UCSD-AML1 (cell line): ENCODE measurements around the gene SEC22B.
"Not testable (repeated sequence)": the region's sequence is repeated elsewhere in the genome, so short reads cannot be mapped to it uniquely, and the experiment has no call there.

Experiments
- DNase-seq: peaks from one replicate; lab custom pipeline; 2025; ENCODE audit not compliant: unreplicated experiment; lab: John Stamatoyannopoulos, UW

SEC22B gene

GRCh38 chr1:120176092-120176855, at the start of gene SEC22B:
TSS of gene SEC22B (minus strand) at chr1:120176520. CDS start at chr1:120176381, 139 bp downstream.
- peak; percentile 87 for DNase-seq

DNA sequence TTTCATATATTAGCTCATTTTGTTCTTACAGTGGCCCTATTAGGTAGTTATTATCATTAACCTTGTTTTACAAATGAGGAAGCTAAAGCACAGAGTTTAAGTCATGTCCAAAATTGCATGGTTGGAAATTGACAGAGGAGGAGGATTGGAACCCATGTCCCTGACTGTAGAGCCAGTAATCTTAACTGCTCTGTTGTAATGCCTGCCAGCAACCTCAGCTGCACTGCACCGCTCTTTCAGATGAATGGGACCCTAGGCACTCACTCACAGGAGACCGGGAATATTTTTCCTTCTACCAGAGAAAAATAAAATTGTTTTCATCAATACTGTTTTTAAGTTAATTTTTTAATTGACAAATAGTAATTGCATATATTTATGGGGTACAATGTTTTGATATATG, 41.6 kb upstream of the SEC22B start:
- not testable (repeated sequence) for DNase-seq

DNA sequence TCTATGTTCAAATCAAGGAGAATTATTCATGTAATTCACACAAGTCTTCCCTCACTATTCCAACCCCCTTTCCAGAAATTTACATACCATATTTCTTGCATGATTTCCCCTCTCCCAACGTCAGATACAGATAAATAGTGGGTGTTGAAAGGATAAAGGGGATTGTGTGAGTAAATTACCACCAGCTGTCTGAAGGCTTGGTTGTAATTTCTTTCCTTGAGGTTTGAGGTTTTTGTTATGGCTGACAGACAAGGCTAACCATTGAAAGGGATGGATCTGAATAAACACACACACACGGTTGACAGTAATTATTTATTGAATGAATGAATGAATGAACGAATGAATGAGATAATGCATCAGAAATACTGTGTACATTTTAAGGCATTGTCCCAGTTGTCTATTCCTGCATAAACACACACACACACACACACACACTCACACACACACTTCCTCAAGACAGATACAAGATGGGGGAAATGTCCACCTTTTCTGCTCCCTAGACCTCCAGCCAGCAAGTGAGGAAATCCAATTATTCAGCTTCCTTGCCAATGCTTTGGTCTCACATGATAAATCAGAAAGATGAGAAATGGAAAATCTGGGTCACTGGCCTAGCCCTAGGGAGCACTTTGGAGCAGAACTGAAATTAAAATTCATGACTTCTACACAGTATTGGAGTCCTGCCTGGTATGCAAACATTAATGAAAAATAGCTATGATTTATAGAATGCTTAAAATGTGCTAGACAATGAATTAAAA, 41.0 kb upstream of the SEC22B start:
- DNase-seq: not testable (repeated sequence)

GRCh38 chr1:120213606-120214005, 37.3 kb upstream of the SEC22B start:
- DNase-seq: not testable (repeated sequence)

DNA sequence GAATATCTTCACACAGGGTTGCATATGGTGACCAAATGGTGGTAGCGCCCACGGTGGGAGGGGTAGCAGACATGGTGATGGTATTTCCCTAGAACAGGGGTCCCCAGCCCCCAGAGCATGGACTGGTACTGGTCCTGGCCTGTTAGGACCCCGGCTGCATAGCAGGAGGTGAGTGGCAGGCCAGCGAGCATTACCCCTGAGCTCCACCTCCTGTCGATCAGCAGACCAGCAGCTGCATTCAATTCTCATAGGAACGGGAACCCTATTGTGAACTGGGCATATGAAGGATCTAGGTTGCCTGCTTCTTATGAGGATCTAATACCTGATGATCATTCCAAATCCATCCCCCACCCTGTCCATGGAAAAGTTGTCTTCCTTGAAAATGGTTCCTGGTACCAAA, 34.4 kb upstream of the SEC22B start:
- not testable (repeated sequence) for DNase-seq

DNA sequence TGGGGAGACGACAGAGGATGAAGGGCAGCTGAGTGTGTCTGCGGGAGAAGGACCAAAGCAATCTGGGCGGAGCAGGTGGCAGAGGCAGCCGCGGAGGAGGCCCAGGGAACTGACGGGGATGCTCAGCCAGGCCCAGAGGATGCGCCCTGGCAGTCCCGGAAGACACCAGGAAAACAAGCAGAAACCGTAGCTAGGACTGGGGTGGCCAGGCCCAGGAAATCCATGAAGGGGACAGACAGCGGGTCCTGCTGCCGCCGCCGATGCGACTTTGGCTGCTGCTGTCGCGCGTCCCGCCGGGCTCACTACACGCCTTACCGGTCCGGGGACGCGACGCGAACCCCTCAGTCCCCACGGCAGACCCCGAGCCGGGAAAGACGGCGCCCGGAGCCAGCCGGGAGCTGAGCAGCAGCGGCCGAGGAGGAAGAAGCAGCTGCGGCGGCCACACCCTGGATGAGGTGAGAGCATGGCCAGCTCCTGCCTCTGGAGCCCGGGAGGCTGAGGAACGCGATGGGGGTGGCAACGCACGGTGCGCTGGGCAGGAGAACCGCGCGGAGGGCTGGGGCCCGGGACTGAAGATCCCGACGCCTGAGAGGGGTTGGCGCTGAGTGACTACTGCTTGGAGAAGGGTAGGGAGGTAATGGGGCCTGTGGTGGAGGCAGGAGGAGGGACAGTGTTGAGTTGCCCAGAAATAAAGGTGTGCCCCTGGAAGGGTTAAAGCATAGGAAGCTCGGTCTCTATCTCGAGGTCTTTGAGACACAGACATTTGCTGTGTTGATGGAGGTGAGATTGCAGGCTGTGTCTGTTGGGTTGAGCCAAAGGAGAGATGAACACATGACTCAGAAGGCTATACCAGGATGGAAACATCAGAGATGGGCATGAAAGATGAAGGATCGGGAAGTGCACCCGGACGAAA, 20.8 kb upstream of the SEC22B start:
- DNase-seq: not testable (repeated sequence)

- not testable (repeated sequence) for DNase-seq
Observed at GRCh38 chr1:120188626-120189025, 12.3 kb upstream of the SEC22B start.

- DNase-seq: not testable (repeated sequence)
Observed at GRCh38 chr1:120182176-120182707, 5.9 kb upstream of the SEC22B start.

DNA sequence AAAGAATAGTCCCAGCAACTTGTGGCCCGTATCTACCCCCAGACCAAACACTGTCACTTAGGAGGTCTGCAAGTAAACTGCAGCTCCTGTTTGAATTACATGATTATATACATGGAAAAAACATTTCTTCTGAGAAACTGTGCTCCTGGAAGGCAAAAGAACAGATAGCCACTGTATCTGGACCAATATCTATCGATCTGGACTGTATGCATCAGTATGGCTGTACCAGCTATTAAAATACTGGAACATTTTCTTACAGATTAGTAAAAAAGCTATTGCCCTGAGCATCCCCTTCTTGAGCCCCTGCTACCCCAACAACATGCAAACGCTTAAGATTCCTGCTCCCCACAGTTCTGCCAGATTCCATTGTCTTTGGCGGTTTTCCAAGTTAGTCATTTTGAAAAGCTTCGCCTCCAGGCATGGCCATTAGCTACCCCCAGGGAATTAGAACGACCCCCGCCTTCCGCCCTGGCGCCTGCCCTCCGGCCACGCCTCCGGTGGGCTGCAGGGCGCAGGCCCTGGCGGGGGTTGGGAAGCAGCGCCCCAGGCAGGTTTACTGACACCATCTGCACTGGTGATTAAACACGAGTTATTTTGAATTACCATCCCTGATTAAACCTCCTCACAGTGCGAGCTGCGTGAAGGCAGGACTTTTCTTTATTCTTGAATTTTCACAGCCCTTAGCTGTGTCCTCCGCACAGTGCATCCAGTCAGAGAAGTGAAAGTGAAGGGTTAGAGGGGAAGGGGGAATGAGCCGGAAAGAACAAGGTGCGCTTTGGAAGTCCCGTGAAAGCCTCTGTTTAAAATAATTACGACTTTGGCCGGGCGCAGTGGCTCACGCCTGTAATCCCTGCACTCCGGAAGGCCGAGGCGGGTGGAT, 3.7 kb upstream of the SEC22B start:
- not testable (repeated sequence) for DNase-seq

DNA sequence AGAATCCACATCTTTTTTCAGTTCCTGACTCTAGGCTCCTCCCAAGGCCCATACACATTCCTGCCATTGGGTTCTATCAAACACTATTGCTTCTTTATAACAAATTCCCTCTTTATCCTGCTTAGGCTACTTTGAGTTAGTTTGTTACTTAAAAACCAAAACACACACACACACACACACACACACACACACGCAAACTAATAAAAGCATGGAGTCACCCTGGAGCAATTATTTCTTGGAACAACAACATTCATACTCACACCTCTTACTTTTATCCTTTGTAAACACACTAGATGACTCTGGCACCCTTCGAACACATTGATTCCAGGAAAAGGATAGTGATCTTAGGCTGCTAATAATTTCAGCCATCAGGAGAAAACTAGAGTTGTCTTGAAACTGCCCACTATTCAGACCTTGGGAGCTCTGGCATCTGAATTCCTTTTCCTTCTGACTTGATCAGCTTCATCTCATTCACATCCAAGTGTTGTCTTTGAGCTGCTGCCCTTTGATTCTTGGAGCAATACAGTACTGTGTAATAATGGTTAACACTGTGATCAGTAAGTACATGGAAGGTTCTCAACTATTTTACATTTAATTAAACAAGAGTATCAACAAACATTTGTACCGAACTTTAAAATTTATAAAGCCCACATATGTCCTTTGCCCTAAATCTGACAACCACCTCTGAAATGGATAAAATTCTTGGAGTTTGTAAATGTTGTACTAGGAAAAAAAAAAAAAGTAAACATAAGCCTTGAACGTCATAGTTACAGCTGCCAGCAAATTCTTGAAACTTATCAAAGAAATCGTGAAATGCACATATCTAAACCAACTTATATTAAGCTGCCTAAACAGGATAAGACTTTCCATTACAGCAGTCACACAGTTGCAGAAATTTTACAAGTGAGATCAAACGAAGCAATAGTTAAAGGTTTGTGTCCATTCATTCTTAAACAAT, 2.8 kb upstream of the SEC22B start:
- no peak for DNase-seq

GRCh38 chr1:120178058-120178457, 1.7 kb upstream of the SEC22B start:
- not testable (repeated sequence) for DNase-seq

- DNase-seq: not testable (repeated sequence)
Observed at GRCh38 chr1:120175688-120176087, 632 bp downstream of the SEC22B start.

- DNase-seq: not testable (repeated sequence)
Observed at GRCh38 chr1:120164761-120165160, 11.6 kb downstream of the SEC22B start.

GRCh38 chr1:120162015-120162414, 14.3 kb downstream of the SEC22B start:
- not testable (repeated sequence) for DNase-seq

DNA sequence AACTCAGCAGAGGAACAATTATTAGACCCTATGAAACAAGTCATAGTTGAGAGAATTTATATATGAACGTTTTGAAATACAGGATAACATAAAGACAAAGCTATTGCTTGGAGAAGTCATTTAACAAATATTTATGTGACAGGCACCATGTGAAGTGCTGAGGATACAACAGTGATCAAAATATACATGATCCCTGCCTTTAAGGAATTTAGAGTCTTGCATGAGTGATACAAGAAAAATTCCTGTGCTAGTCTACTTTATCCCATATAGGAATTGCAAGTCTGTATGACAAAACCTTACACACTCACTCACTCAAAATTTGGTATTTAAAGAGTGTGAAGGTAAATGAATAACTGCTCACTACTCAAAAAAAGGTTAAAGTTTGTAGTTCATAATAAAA, 17.8 kb downstream of the SEC22B start:
- not testable (repeated sequence) for DNase-seq

DNA sequence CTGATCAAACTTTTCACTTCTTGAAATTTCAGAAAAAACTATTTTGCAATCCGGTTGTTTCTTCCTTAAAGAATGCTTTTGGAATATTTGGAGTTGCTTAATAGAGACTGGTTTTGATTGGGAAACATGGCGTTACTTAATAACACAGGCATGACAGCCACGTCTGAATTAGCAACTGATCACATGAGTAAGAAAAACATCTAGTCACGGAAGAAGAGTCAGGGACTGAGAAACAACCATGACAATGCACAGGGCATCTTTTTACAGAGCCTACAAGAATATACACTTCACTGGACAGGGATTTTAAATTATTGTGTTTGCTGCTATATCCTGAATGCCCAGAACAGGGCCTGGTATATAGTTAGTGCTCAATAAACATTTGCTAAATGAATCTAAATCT, 18.2 kb downstream of the SEC22B start:
- not testable (repeated sequence) for DNase-seq

DNA sequence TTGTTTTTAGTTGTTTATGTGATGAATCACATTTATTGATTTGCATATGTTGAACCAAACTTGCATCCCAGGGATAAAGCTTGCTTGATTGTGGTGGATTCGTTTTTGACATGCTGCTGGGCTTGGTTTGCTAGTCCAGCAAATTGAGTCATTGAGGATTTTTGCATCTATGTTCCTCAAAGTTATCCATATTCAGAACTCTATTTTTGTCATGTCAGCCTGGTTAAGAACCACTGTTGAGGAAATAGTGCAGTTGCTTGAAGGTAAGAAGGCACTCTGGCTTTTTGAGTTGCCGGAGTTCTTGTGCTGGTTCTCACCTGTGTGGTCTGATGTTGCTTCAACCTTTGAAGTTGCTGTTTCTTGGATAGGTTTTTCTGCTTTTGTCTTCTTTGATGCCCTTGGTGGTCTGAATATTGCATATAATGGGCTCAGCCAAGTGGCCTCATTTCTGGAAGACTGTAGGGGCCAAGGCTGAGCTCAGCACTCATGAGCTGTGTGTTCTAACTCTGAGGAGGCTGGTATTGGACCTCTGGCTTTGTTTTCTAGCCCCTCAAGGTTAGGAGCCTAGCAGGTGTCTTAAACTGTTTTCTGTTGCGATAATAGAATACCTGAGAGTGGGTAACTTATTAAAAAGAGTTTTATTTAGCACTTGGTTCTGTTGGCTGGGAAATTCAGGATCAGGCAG, 26.0 kb downstream of the SEC22B start:
- DNase-seq: not testable (repeated sequence)

- not testable (repeated sequence) for DNase-seq
Observed at GRCh38 chr1:120149420-120150059, 26.8 kb downstream of the SEC22B start.
